A673 (cell line): ENCODE results near the gene FRS2. TPM values are rescaled to one million over a fixed set of nuclear protein-coding genes. Genes with fewer than 3 reads are reported as not detected.
A peak's percentile ranks its signal among the peaks of the same experiment; 100 is the strongest.

Source experiments
- BruUV-seq: library from RNA; stranded (reverse); fragments of 400-500 nt; replicated peaks from 2 replicates; lab custom pipeline; 2021; lab: Mats Ljungman, UMichigan
- CTCF ChIA-PET: fragments of 300-600 bp; sonication (Branson Sonifier 250); formaldehyde crosslinking; loops from one replicate; lab custom pipeline; 2022; ENCODE audit warnings: antibody characterized with exemption; lab: Charles Lee
- POLR2A ChIA-PET: fragments of 300-600 bp; sonication (Branson Sonifier 250); formaldehyde crosslinking; loops from one replicate; lab custom pipeline; 2022; ENCODE audit warnings: antibody characterized with exemption; ENCODE audit not compliant: low non-redundant PET; lab: Charles Lee
- DNase-seq: peaks from one replicate; pipeline ENCODE4 v3.0.0-alpha.2; 2015; ENCODE audit warnings: low spot score
- H3K27ac ChIP-seq: fragments of 200-600 bp; sonication (generic); 2 replicates; pipeline ENCODE4 v1.5.1; 2016; ENCODE audit warnings: mixed run types, low read depth, mild to moderate bottlenecking, mixed read lengths, antibody characterized with exemption, low read length; ENCODE audit not compliant: poor library complexity, severe bottlenecking
- H3K27me3 ChIP-seq: fragments of 200-600 bp; sonication (generic); replicated peaks from 2 replicates; pipeline ENCODE4 v1.6.1; 2017; ENCODE audit warnings: mixed run types, low read depth, mild to moderate bottlenecking, mixed read lengths, antibody characterized with exemption, low read length; ENCODE audit not compliant: insufficient read depth, poor library complexity
- H3K36me3 ChIP-seq: fragments of 200-600 bp; sonication (generic); 2 replicates; pipeline ENCODE4 v1.6.1; 2016; ENCODE audit warnings: mixed run types, mild to moderate bottlenecking, mixed read lengths, antibody characterized with exemption, low read length; ENCODE audit not compliant: insufficient read depth, poor library complexity, severe bottlenecking
- H3K4me1 ChIP-seq: fragments of 200-600 bp; sonication (generic); 2 replicates; pipeline ENCODE4 v1.6.1; 2017; ENCODE audit warnings: mixed run types, mild to moderate bottlenecking, mixed read lengths, antibody characterized with exemption, low read length; ENCODE audit not compliant: insufficient read depth, poor library complexity, severe bottlenecking
- H3K4me3 ChIP-seq: fragments of 200-600 bp; sonication (generic); 2 replicates; pipeline ENCODE4 v1.5.1; 2016; ENCODE audit warnings: low read depth, mixed run types, mild to moderate bottlenecking, mixed read lengths, low read length; ENCODE audit not compliant: poor library complexity, severe bottlenecking
- H3K9me3 ChIP-seq: fragments of 200-600 bp; sonication (generic); 2 replicates; pipeline ENCODE4 v1.6.1; 2016; ENCODE audit warnings: mixed run types, low read depth, mild to moderate bottlenecking, mixed read lengths, antibody characterized with exemption, low read length; ENCODE audit not compliant: poor library complexity, severe bottlenecking
- EZH2 ChIP-seq: fragments of 200-600 bp; sonication (generic); IDR thresholded peaks from 2 replicates; pipeline ENCODE4 v1.6.1; 2017; ENCODE audit warnings: borderline replicate concordance, low read depth, mild to moderate bottlenecking, mixed read lengths, antibody characterized with exemption, low read length; ENCODE audit not compliant: poor library complexity, severe bottlenecking
- intact Hi-C: fragments of 100-400 bp; cut with micrococcal nuclease; formaldehyde crosslinking; loops from one replicate; pipeline ENCODE4 v1.10.0; 2022; ENCODE audit not compliant: unreplicated experiment
- total RNA-seq: library from RNA; stranded (reverse); gene quantifications from 2 replicates; pipeline ENCODE4 v1.2.3, GENCODE V29; 2021
- TF ChIP-seq, protein P1 (sequence below): fragments of 300-800, 200-600 bp; sonication (generic); conservative IDR thresholded peaks from 2 replicates; pipeline ENCODE4 v1.5.1; 2017; ENCODE audit warnings: low read depth, mild to moderate bottlenecking, antibody characterized with exemption, low read length, moderate library complexity, mixed read lengths

The FRS2 gene
- total RNA-seq, 1 experiment from 2014 or later = 34.5 TPM

DNA sequence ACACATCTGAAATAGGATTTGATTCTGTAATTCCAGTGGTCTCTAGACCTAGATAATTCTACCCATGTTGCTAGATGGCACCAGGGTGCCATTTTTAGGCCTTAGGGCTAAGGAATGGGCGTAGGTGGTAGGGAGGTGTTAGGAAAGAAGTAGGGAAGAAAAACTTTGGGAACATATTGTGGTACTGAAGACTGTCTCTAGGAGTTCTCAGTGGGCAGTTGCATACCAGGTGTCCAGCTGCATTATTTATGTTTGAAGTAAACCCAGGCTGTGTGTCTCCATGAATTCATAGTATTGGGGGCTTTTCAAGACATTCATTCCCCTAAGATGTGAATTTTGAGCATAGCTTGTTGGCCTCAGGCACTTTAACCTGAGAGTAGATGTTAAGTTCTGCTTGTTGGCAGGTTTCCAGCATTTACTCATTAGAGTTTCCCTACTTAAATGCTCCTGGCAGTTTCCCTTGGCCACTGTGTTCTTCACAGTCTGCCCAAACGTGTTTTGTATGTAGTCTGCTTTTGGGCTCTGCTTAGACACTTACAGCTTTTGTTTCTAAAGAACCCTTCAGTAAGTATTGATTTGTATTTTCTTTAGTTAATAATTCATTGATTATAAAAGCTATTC, 83.5 kb downstream of the FRS2 start:
- Histone ChIP-seq H3K36me3 (no peaks in the 10 kb centered on the region), H3K9me3 (no peaks in the 10 kb centered on the region), H3K27me3 (no peaks in the 10 kb centered on the region), H3K27ac (no peak overlapping the region), H3K4me3 (no peak overlapping the region), H3K4me1 (peaks cover 7% of the 10 kb centered on the region)
- intact Hi-C loops = no loop called here
- ChIA-PET POLR2A (no interaction called here), CTCF (no interaction called here)
- TF ChIP-seq, protein P1, sequence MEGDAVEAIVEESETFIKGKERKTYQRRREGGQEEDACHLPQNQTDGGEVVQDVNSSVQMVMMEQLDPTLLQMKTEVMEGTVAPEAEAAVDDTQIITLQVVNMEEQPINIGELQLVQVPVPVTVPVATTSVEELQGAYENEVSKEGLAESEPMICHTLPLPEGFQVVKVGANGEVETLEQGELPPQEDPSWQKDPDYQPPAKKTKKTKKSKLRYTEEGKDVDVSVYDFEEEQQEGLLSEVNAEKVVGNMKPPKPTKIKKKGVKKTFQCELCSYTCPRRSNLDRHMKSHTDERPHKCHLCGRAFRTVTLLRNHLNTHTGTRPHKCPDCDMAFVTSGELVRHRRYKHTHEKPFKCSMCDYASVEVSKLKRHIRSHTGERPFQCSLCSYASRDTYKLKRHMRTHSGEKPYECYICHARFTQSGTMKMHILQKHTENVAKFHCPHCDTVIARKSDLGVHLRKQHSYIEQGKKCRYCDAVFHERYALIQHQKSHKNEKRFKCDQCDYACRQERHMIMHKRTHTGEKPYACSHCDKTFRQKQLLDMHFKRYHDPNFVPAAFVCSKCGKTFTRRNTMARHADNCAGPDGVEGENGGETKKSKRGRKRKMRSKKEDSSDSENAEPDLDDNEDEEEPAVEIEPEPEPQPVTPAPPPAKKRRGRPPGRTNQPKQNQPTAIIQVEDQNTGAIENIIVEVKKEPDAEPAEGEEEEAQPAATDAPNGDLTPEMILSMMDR = no peak
- TF ChIP-seq EZH2 = no peak
- peak; percentile 55 for DNase-seq
- BruUV-seq = no TSS peak

DNA sequence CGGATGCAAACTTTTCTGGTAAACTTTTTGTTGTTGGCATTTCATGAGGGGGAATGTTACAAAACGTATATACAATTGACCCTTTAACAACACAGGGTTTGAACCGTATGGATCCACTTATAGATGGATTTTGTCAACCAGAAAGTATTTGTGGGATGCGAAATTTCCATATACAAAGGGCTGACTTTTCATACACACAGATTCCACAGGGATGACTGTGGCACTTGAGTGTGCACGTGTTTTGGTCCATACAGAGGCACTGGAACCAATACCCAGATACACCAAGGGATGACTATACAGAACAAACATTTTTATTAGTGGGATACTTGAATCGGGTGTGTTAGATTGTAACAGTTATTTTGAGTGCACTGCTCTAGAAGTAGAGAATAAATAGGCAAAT, 85.3 kb downstream of the FRS2 start:
- DNase-seq = peak; percentile 17
- no peaks in the 10 kb centered on the region for H3K9me3 ChIP-seq
- H3K27ac ChIP-seq = no peak overlapping the region
- POLR2A ChIA-PET = no interaction called here
- H3K27me3 ChIP-seq = no peaks in the 10 kb centered on the region
- CTCF ChIA-PET = no interaction called here
- H3K4me1 ChIP-seq = peaks cover 7% of the 10 kb centered on the region
- intact Hi-C loops = no loop called here
- no TSS peak for BruUV-seq
- TF ChIP-seq, protein P1 = no peak
- no peak for TF ChIP-seq EZH2
- H3K36me3 ChIP-seq = no peaks in the 10 kb centered on the region
- H3K4me3 ChIP-seq = no peak overlapping the region

DNA sequence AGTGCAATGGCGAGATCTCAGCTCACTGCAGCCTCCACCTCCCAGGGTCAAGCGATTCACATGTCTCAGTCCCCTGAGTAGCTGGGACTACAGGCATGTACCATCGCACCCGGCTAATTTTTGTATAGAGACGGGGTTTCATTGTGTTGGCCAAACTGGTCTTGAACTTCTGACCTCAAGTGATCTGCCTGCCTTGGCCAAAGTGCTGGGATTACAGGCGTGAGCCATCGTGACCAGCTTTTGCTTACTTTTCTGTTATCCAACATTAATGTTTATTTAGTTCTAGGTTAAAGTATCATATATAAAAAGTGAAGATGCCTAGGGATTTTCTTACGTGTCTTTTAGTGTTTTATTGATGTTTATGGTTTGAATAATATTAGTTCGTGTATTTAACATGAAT, 86.2 kb downstream of the FRS2 start:
- Histone ChIP-seq H3K36me3 (no peaks in the 10 kb centered on the region), H3K27me3 (no peaks in the 10 kb centered on the region), H3K9me3 (no peaks in the 10 kb centered on the region), H3K4me3 (no peak overlapping the region), H3K4me1 (peaks cover 7% of the 10 kb centered on the region), H3K27ac (no peak overlapping the region)
- no peak for DNase-seq
- no TSS peak for BruUV-seq
- TF ChIP-seq, protein P1 = no peak
- no peak for TF ChIP-seq EZH2
- CTCF ChIA-PET = no interaction called here
- POLR2A ChIA-PET = no interaction called here
- intact Hi-C loops = no loop called here
